GM20000 (cell line): ENCODE data around the gene TCF3.

Experiments
- DNase-seq: peaks from one replicate; pipeline ENCODE4 v3.0.0; 2012; ENCODE audit warnings: low spot score
- CTCF ChIP-seq: IDR thresholded peaks from 2 replicates; pipeline ENCODE4 v1.5.1; 2012; ENCODE audit warnings: mild to moderate bottlenecking, control low read depth; ENCODE audit errors: extremely low read depth, missing control alignments

TCF3 gene

GRCh38 chr19:1676351-1677266, 24.2 kb upstream of the TCF3 start:
- no peak for TF ChIP-seq CTCF
- DNase-seq: no peak

- TF ChIP-seq CTCF: no peak
- no peak for DNase-seq
Observed at GRCh38 chr19:1675633-1676350, 23.4 kb upstream of the TCF3 start.

GRCh38 chr19:1674293-1674679, 21.9 kb upstream of the TCF3 start:
- DNase-seq: no peak
- TF ChIP-seq CTCF: no peak

GRCh38 chr19:1673645-1674292, 21.4 kb upstream of the TCF3 start:
- no peak for DNase-seq
- TF ChIP-seq CTCF: no peak

- no peak for TF ChIP-seq CTCF
- no peak for DNase-seq
Observed at GRCh38 chr19:1672769-1673644, 20.6 kb upstream of the TCF3 start.

- peak; percentile 84 for DNase-seq
- TF ChIP-seq CTCF: peak; percentile 73
Observed at GRCh38 chr19:1672038-1672768, 19.8 kb upstream of the TCF3 start.
